ENCODE results near the gene MYO3B. TPM values are rescaled to one million over a fixed set of nuclear protein-coding genes. Genes with fewer than 3 reads are reported as not detected.

The MYO3B gene
- total RNA-seq, 1 experiment from 2014 or later = not detected

DNA sequence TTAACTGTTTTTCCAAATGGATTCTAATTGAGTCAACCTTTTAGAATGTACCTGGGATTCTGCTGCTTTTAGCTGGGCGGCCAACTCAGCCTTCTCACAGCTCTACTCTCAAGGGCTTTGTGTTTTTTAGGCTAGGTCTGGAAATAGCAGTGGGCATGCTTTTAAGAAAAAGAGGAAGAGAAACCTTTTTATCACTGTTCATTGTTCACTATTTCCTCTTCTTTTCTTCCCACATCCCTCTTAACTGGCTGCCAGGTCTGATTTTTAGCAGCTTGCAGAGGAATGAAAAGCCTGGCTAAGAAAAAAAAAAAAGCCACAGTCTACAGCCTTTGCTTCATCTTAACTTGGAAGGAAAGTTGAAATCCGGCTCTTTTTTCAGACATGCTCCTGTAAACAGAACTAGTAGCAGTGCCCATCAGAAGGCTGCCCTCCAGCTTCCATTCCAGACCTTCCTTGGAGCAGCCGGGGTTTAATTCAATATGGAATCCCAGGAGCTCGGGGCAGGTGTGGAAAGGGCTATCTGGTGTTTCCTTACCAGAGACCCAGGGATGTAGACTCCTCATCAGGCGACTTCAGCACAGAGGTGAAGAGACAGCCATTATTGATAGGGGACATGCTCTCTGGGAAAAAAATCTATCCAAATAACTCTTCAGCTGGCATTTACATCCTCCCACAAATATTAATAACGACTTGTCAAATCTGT lies 230.7 kb downstream of the MYO3B start:
- ChIA-PET POLR2A (interaction anchor here (0.6 to 1.6 kb wide), 8 partner anchors 64 to 408 kb away, joined by 3 to 8 read pairs (median 3); partner anchors contain the start of gene GAD1), CTCF (interaction anchor here (0.5 to 5.1 kb wide), 60 partner anchors 8 to 1363 kb away, joined by 3 to 125 read pairs (median 4); partner anchors contain the start of gene GAD1)
- peak overlapping the region; percentile 54 for H3K4me3 Mint-ChIP-seq (ENCODE audit: unreplicated experiment)
- TF ChIP-seq, protein P1, sequence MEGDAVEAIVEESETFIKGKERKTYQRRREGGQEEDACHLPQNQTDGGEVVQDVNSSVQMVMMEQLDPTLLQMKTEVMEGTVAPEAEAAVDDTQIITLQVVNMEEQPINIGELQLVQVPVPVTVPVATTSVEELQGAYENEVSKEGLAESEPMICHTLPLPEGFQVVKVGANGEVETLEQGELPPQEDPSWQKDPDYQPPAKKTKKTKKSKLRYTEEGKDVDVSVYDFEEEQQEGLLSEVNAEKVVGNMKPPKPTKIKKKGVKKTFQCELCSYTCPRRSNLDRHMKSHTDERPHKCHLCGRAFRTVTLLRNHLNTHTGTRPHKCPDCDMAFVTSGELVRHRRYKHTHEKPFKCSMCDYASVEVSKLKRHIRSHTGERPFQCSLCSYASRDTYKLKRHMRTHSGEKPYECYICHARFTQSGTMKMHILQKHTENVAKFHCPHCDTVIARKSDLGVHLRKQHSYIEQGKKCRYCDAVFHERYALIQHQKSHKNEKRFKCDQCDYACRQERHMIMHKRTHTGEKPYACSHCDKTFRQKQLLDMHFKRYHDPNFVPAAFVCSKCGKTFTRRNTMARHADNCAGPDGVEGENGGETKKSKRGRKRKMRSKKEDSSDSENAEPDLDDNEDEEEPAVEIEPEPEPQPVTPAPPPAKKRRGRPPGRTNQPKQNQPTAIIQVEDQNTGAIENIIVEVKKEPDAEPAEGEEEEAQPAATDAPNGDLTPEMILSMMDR (IDR thresholded peaks at IDR 0.05; ENCODE audit: unreplicated experiment) = no peak
- H3K27me3 Mint-ChIP-seq (ENCODE audit: insufficient read depth, unreplicated experiment) = peaks cover 22% of the 10 kb centered on the region
- intact Hi-C loops (cut with micrococcal nuclease) = loop anchor here (1.0 to 5.0 kb wide), 3 partner anchors 309 to 404 kb away; partner anchors contain the start of gene SP5
- H3K27ac Mint-ChIP-seq (ENCODE audit: low read depth, unreplicated experiment) = no peak overlapping the region
- H3K36me3 Mint-ChIP-seq (ENCODE audit: insufficient read depth, unreplicated experiment) = no peaks in the 10 kb centered on the region
- no TSS peak for BruUV-seq (replicated peaks)
- no peak for DNase-seq (ENCODE audit: unreplicated experiment)
- no peaks in the 10 kb centered on the region for H3K9me3 Mint-ChIP-seq (ENCODE audit: unreplicated experiment)
- H3K4me1 Mint-ChIP-seq (ENCODE audit: insufficient read depth, unreplicated experiment) = peaks cover 8% of the 10 kb centered on the region

DNA sequence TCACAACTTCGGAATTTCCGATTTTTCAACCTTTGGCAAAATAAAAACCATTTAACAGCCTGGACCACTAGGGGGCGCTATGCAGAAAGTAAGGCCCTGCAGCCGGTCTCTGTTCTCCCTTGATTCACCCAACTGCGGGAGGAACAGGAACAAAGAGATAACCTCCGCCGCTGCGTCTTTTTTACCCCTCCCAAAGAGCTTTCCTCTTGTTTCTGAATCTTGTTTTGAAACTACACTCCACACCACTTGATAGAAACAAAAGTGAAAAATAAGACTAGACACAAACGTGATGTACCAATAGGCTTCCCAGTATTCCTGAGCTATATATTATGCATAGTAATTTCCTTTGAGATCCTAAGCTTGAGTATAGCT lies 231.2 kb downstream of the MYO3B start:
- CTCF ChIA-PET = interaction anchor here (0.6 to 5.1 kb wide), 64 partner anchors 9 to 1363 kb away, joined by 3 to 125 read pairs (median 4); partner anchors contain the start of gene GAD1
- Mint-ChIP-seq H3K4me3 (ENCODE audit: unreplicated experiment) (peak overlapping the region; percentile 54), H3K4me1 (ENCODE audit: insufficient read depth, unreplicated experiment) (peaks cover 8% of the 10 kb centered on the region), H3K27me3 (ENCODE audit: insufficient read depth, unreplicated experiment) (peaks cover 22% of the 10 kb centered on the region), H3K9me3 (ENCODE audit: unreplicated experiment) (no peaks in the 10 kb centered on the region), H3K27ac (ENCODE audit: low read depth, unreplicated experiment) (no peak overlapping the region), H3K36me3 (ENCODE audit: insufficient read depth, unreplicated experiment) (no peaks in the 10 kb centered on the region)
- DNase-seq (ENCODE audit: unreplicated experiment) = peak; percentile 72
- TF ChIP-seq, protein P1 (IDR thresholded peaks at IDR 0.05; ENCODE audit: unreplicated experiment) = peak; percentile 81
- POLR2A ChIA-PET = interaction anchor here (0.6 to 1.6 kb wide), 6 partner anchors 108 to 406 kb away, joined by 3 to 8 read pairs (median 3); partner anchors contain the start of gene ERICH2
- no TSS peak for BruUV-seq (replicated peaks)
- intact Hi-C loops (cut with micrococcal nuclease) = loop anchor here (1.0 to 5.0 kb wide), 3 partner anchors 308 to 403 kb away; partner anchors contain the start of gene SP5

- Mint-ChIP-seq H3K36me3 (ENCODE audit: insufficient read depth, unreplicated experiment) (no peaks in the 10 kb centered on the region), H3K9me3 (ENCODE audit: unreplicated experiment) (no peaks in the 10 kb centered on the region), H3K4me3 (ENCODE audit: unreplicated experiment) (no peak overlapping the region), H3K4me1 (ENCODE audit: insufficient read depth, unreplicated experiment) (peaks cover 8% of the 10 kb centered on the region), H3K27me3 (ENCODE audit: insufficient read depth, unreplicated experiment) (peaks cover 22% of the 10 kb centered on the region), H3K27ac (ENCODE audit: low read depth, unreplicated experiment) (no peak overlapping the region)
- no TSS peak for BruUV-seq (replicated peaks)
- TF ChIP-seq, protein P1 (IDR thresholded peaks at IDR 0.05; ENCODE audit: unreplicated experiment) = no peak
- ChIA-PET POLR2A (interaction anchor here (0.9 kb wide), 1 partner anchor 402 kb away, joined by 3 read pairs; no protein-coding TSS in a partner anchor), CTCF (interaction anchor here (0.6 to 5.1 kb wide), 4 partner anchors 14 to 400 kb away, joined by 3 to 125 read pairs (median 31); partner anchors contain the start of gene GAD1)
- DNase-seq (ENCODE audit: unreplicated experiment) = no peak
- intact Hi-C loops (cut with micrococcal nuclease) = no loop called here
Measured at GRCh38 chr2:170411660-170412059, 233.7 kb downstream of the MYO3B start.

DNA sequence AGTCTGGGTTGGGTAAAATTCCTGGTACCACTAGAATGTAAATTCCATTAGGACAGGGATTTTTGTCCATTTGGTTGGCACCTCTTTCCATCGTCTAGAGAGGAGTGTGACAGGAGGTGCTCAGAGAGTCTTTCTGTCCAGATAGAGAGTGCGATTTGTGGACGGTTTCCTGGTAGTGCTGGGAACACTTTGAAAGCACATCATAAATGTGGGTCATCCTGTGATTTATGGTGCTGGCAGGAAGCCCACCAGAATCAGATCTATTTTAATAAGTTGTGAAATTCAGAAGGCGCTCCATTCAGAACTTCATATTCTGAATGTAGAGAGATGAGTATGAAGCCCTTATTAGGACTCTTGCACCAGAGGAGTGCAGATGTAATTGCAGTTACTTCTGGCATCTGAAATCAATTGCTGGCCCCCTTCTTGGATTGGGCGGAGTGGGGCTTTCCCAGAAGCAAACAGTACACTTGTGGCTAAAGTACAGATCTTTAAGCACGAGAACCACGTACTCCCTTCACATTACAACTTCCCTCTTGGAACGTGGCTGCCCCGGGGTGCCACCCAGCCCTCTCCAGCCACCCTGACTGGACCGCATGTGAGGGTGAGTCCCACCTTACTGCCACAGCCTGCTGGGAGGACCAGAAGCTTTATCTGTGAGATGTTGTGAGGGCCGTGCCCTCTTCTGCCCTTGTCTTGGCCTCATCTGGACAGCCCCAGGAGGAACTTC lies 243.2 kb downstream of the MYO3B start:
- Mint-ChIP-seq H3K4me3 (ENCODE audit: unreplicated experiment) (no peak overlapping the region), H3K9me3 (ENCODE audit: unreplicated experiment) (no peaks in the 10 kb centered on the region), H3K36me3 (ENCODE audit: insufficient read depth, unreplicated experiment) (no peaks in the 10 kb centered on the region), H3K4me1 (ENCODE audit: insufficient read depth, unreplicated experiment) (no peaks in the 10 kb centered on the region), H3K27me3 (ENCODE audit: insufficient read depth, unreplicated experiment) (peaks cover 11% of the 10 kb centered on the region), H3K27ac (ENCODE audit: low read depth, unreplicated experiment) (no peak overlapping the region)
- ChIA-PET CTCF (interaction anchor here (0.5 to 8.8 kb wide), 2 partner anchors 11 to 23 kb away, joined by 3 to 59 read pairs; no protein-coding TSS in a partner anchor), POLR2A (no interaction called here)
- intact Hi-C loops (cut with micrococcal nuclease) = no loop called here
- TF ChIP-seq, protein P1 (IDR thresholded peaks at IDR 0.05; ENCODE audit: unreplicated experiment) = no peak
- no TSS peak for BruUV-seq (replicated peaks)
- no peak for DNase-seq (ENCODE audit: unreplicated experiment)
